Transverse colon (tissue), 4 donors: Measurements from ENCODE around the gene WDR86. TPM values are rescaled to one million over a fixed set of nuclear protein-coding genes. Genes with fewer than 3 reads are reported as not detected.

Source experiments
- DNase-seq: peaks from one replicate; pipeline ENCODE4 v3.0.0-alpha.2; 2019
- H3K27ac ChIP-seq, 4 donors: fragments of 200-600 bp; sonication (generic); 2 replicates each; pipeline ENCODE4 v1.5.1; 2016 to 2018; ENCODE audit warnings: inconsistent platforms in 4 of 4
- H3K27me3 ChIP-seq: fragments of 200-600 bp; sonication (generic); 2 replicates; pipeline ENCODE4 v1.5.1; 2017; ENCODE audit warnings: inconsistent platforms
- H3K36me3 ChIP-seq, 4 donors: fragments of 200-600 bp; sonication (generic); 2 replicates each; pipeline ENCODE4 v1.5.1; 2017 to 2019; ENCODE audit warnings: inconsistent platforms in 4 of 4
- H3K4me1 ChIP-seq, 4 donors: fragments of 200-600 bp; sonication (generic); 2 replicates each; pipeline ENCODE4 v1.5.1; 2017 to 2020; ENCODE audit warnings: inconsistent platforms in 4 of 4
- H3K4me3 ChIP-seq, 4 donors: fragments of 200-600 bp; sonication (generic); 1 replicate in 1 of 4; 2 replicates in 3 of 4; pipeline versions ENCODE4 v1.5.1 to v1.6.1; 2017 to 2019; ENCODE audit warnings: inconsistent platforms in 4 of 4
- H3K9me3 ChIP-seq, 2 donors: fragments of 200-600 bp; sonication (generic); 2 replicates each; pipeline ENCODE4 v1.5.1; 2017 to 2019; ENCODE audit warnings: inconsistent platforms in 2 of 2
- EP300 ChIP-seq: sonication (generic); formaldehyde crosslinking; IDR thresholded peaks from one replicate; pipeline ENCODE4 v1.6.1; 2017; ENCODE audit warnings: antibody characterized with exemption, low read depth
- POLR2A ChIP-seq: fragments of 450-650 bp; IDR thresholded peaks from one replicate; pipeline ENCODE4 v1.6.1; 2016; ENCODE audit warnings: antibody characterized with exemption, mild to moderate bottlenecking, moderate library complexity
- POLR2AphosphoS5 ChIP-seq, 3 donors: sonication (generic); formaldehyde crosslinking; IDR thresholded peaks; one replicate each; pipeline ENCODE4 v1.6.1; 2016; ENCODE audit warnings: antibody characterized with exemption in 3 of 3
- WGBS, 2 donors: methylation state at CpG; one replicate each; pipeline ENCODE4 v1.1.5; 2018; ENCODE audit warnings: low coverage in 1 of 2; 5-methylcytosine and 5-hydroxymethylcytosine counted together
- in situ Hi-C, 4 donors: fragments of 200-750 bp; cut with MboI; loops; one replicate each; pipeline versions ENCODE4 v1.15.0 to v1.15.1; 2017; ENCODE audit warnings: low sequenced_read_pairs in 3 of 4, low pct_ligation_motif_present in 1 of 4, low pct_unique_long_range_greater_than_20kb in 1 of 4
- intact Hi-C: fragments of 100-400 bp; cut with DNase I; formaldehyde crosslinking; loops from one replicate; pipeline ENCODE4 v1.15.1; 2023; ENCODE audit warnings: low total_unique reads
- total RNA-seq, 4 donors: library from RNA; depleted of rRNA; stranded (reverse); fragments of >200 nt; gene quantifications; one replicate each; pipeline ENCODE4 v1.1.0, GENCODE V29; 2016
- TF ChIP-seq, protein P1 (sequence below), 5 experiments: fragments of 200-600 bp in 3 of 5; fragments of 450-650 bp in 2 of 5; sonication (generic) in 3 of 5; IDR thresholded peaks; 1 replicate in 2 of 5; 2 replicates in 3 of 5; pipeline ENCODE4 v1.5.1; 2016 to 2017; ENCODE audit warnings: antibody characterized with exemption in 5 of 5, inconsistent platforms in 3 of 5, mild to moderate bottlenecking in 2 of 5, moderate library complexity in 1 of 5

WDR86 gene
- total RNA-seq, 4 donors from 2014 or later: 2.8 to 33.3 (median 7.1) TPM

GRCh38 chr7:151383638-151384351 lies 26.0 kb downstream of the WDR86 start:
- TF ChIP-seq, protein P1, sequence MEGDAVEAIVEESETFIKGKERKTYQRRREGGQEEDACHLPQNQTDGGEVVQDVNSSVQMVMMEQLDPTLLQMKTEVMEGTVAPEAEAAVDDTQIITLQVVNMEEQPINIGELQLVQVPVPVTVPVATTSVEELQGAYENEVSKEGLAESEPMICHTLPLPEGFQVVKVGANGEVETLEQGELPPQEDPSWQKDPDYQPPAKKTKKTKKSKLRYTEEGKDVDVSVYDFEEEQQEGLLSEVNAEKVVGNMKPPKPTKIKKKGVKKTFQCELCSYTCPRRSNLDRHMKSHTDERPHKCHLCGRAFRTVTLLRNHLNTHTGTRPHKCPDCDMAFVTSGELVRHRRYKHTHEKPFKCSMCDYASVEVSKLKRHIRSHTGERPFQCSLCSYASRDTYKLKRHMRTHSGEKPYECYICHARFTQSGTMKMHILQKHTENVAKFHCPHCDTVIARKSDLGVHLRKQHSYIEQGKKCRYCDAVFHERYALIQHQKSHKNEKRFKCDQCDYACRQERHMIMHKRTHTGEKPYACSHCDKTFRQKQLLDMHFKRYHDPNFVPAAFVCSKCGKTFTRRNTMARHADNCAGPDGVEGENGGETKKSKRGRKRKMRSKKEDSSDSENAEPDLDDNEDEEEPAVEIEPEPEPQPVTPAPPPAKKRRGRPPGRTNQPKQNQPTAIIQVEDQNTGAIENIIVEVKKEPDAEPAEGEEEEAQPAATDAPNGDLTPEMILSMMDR (IDR thresholded peaks at IDR 0.05): no peak
- TF ChIP-seq POLR2AphosphoS5 (IDR thresholded peaks at IDR 0.05): no peak
- no peak for TF ChIP-seq EP300
- TF ChIP-seq POLR2A: no peak
- no peak overlapping the region for H3K27ac ChIP-seq
- in situ Hi-C loops: no loop called here
- H3K9me3 ChIP-seq: no peaks in the 10 kb centered on the region
- intact Hi-C loops: no loop called here
- no peak for DNase-seq
- peaks cover 6 to 16% (median 14%) of the 10 kb centered on the region in 4 donors for H3K4me1 ChIP-seq
- 66 to 86% methylated on average over 4 to 15 of the region's 15 CpGs for WGBS, 2 donors
- H3K36me3 ChIP-seq: no peaks in the 10 kb centered on the region
- peaks cover 28% of the 10 kb centered on the region for H3K27me3 ChIP-seq
- H3K4me3 ChIP-seq: no peak overlapping the region

DNA sequence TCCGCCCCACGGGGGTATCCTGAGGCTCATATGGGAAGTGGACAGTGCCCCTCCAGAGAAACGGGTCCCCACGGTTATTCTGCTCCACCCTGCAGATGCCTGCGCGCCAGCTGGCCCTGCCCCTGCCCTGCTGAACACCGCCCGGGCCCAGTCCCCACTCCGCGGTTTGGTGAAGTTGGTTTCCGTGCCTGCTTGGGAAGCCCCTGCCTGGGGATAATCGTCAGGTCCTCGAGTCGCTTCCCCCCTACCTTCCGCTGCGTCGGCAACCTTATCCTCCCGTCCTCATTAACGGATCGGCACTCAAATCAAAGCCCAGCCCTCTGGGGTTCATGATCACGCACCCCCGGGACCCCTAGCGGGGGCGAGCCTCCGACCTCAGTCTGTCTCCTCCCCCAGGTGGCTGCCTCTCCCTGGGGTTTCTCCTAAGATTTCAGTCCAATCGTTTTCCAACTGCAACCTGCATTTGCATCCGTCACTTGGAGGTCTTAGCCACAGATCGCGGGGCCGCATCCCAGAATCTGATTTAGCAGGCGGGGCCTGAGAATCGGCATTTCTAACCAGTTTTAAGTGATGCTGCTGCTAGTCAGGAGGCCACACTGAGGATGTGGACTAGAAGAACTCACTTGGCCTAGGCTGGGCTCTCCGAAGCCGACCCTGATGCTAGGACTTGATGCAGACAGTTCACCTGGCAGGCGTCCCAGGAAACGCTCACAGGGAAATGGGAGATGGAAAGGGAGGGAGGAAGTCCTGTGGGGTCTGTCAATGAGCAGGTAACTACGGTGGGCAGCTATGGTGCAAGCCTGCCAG lies 27.6 kb downstream of the WDR86 start:
- in situ Hi-C loops (no loop called here), intact Hi-C loops (no loop called here)
- TF ChIP-seq POLR2AphosphoS5 (IDR thresholded peaks at IDR 0.05) (no peak), EP300 (no peak), POLR2A (no peak)
- TF ChIP-seq, protein P1 (IDR thresholded peaks at IDR 0.05): no peak
- Histone ChIP-seq H3K27ac (no peak overlapping the region), H3K36me3 (peaks cover 0 to 4% (median under 1%) of the 10 kb centered on the region in 4 donors), H3K9me3 (no peaks in the 10 kb centered on the region), H3K4me3 (peak overlapping the region in 2 of 4 donors; percentile 31 to 40), H3K27me3 (peaks cover 28% of the 10 kb centered on the region), H3K4me1 (peaks cover 6 to 16% (median 14%) of the 10 kb centered on the region in 4 donors)
- WGBS, 2 donors: 27 to 45% methylated on average over 10 to 29 of the region's 37 CpGs
- no peak for DNase-seq

GRCh38 chr7:151381348-151382078 lies 28.3 kb downstream of the WDR86 start:
- in situ Hi-C loops (no loop called here), intact Hi-C loops (no loop called here)
- WGBS, 2 donors: 14% methylated on average over 69 of the region's 83 CpGs; no CpG with 5 or more reads in 1 of the 2 donors
- Histone ChIP-seq H3K27me3 (peaks cover 28% of the 10 kb centered on the region), H3K9me3 (no peaks in the 10 kb centered on the region), H3K36me3 (peaks cover 0 to 12% (median 5%) of the 10 kb centered on the region in 4 donors), H3K4me3 (peak overlapping the region in 2 of 4 donors; percentile 31 to 40), H3K27ac (no peak overlapping the region), H3K4me1 (peaks cover 6 to 16% (median 14%) of the 10 kb centered on the region in 4 donors)
- TF ChIP-seq POLR2AphosphoS5 (IDR thresholded peaks at IDR 0.05) (no peak), POLR2A (no peak), EP300 (no peak)
- TF ChIP-seq, protein P1 (IDR thresholded peaks at IDR 0.05): no peak
- peak; percentile 20 for DNase-seq

DNA sequence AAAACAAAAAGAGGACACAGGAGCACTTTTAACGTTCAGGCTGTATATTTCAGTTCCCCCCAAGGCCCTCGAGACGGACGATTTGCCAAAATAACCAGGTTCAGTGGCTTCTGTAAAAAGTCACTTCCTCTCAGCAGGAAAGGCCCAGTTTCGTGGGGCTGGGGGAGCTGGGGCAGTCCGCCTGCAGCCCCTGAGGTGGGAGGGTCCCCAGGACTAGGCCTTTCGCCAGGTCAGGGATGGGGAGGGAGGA lies 28.8 kb downstream of the WDR86 start:
- TF ChIP-seq, protein P1 (IDR thresholded peaks at IDR 0.05): no peak
- TF ChIP-seq POLR2AphosphoS5 (IDR thresholded peaks at IDR 0.05) (no peak), EP300 (no peak)
- DNase-seq: no peak
- intact Hi-C loops: no loop called here

More for the DNA sequence above, 28.8 kb downstream of the WDR86 start:
- no peaks in the 10 kb centered on the region for H3K9me3 ChIP-seq
- WGBS, 2 donors: 29 to 49% methylated on average over 4 to 7 of the region's 7 CpGs
- peaks cover 28% of the 10 kb centered on the region for H3K27me3 ChIP-seq
- peaks cover 6 to 16% (median 14%) of the 10 kb centered on the region in 4 donors for H3K4me1 ChIP-seq
- H3K27ac ChIP-seq: no peak overlapping the region
- in situ Hi-C loops: no loop called here
- H3K36me3 ChIP-seq: peaks cover 0 to 16% (median 7%) of the 10 kb centered on the region in 4 donors
- H3K4me3 ChIP-seq: peak overlapping the region in 2 of 4 donors; percentile 31 to 40
